CD14-positive monocyte (primary cell): Measurements from ENCODE around the gene PHACTR3. TPM values are rescaled to one million over a fixed set of nuclear protein-coding genes. Genes with fewer than 3 reads are reported as not detected.

Experiments
- DNase-seq, 3 donors: peaks; one replicate each; pipeline ENCODE4 v3.0.0-alpha.2; 2011 to 2022
- H2AFZ ChIP-seq: 2 replicates; pipeline ENCODE4 v1.6.0; 2012; ENCODE audit warnings: mild to moderate bottlenecking, low read depth, low read length, inconsistent platforms; ENCODE audit not compliant: insufficient read depth, poor library complexity, severe bottlenecking
- H3K27ac ChIP-seq, 2 donors: 1 replicate in 1 of 2; 2 replicates in 1 of 2; pipeline ENCODE4 v1.5.1; 2012 to 2013; ENCODE audit warnings: low read length in 2 of 2, control low read depth in 1 of 2, inconsistent platforms in 1 of 2, low read depth in 1 of 2, mild to moderate bottlenecking in 1 of 2
- H3K27me3 ChIP-seq, 2 donors: one replicate each; pipeline versions ENCODE4 v1.6.0 to v1.6.1; 2011 to 2013; ENCODE audit warnings: low read length in 2 of 2; ENCODE audit not compliant: control insufficient read depth in 2 of 2, insufficient read depth in 2 of 2
- H3K36me3 ChIP-seq, 2 donors: replicated peaks in 1 of 2; 1 replicate in 1 of 2; 2 replicates in 1 of 2; pipeline versions ENCODE4 v1.5.1 to v1.6.1; 2012 to 2013; ENCODE audit warnings: low read length in 2 of 2, control low read depth in 1 of 2, inconsistent platforms in 1 of 2, mild to moderate bottlenecking in 1 of 2; ENCODE audit not compliant: insufficient read depth in 2 of 2, control insufficient read depth in 1 of 2
- H3K4me1 ChIP-seq, 2 donors: 1 replicate in 1 of 2; 2 replicates in 1 of 2; pipeline versions ENCODE4 v1.5.1 to v1.6.1; 2012 to 2013; ENCODE audit warnings: low read length in 2 of 2, control low read depth in 1 of 2, inconsistent platforms in 1 of 2, mild to moderate bottlenecking in 1 of 2, moderate library complexity in 1 of 2; ENCODE audit not compliant: insufficient read depth in 2 of 2, control insufficient read depth in 1 of 2
- H3K4me2 ChIP-seq: replicated peaks from 2 replicates; pipeline ENCODE3; 2012; ENCODE audit warnings: low read length, moderate library complexity, mild to moderate bottlenecking; ENCODE audit not compliant: poor library complexity, severe bottlenecking; ENCODE audit errors: extremely low read depth
- H3K4me3 ChIP-seq, 3 experiments: fragments of 200-600 bp in 1 of 3; sonication (generic) in 1 of 3; replicated peaks in 1 of 3; 1 replicate in 2 of 3; 2 replicates in 1 of 3; pipeline ENCODE4 v1.5.1; 2011 to 2013; ENCODE audit warnings: low read length in 3 of 3, mild to moderate bottlenecking in 3 of 3, control low read depth in 2 of 3, low read depth in 2 of 3, inconsistent platforms in 1 of 3, moderate library complexity in 1 of 3
- H3K79me2 ChIP-seq: 2 replicates; pipeline ENCODE4 v1.6.0; 2012; ENCODE audit warnings: mild to moderate bottlenecking, control low read depth, inconsistent platforms, low read length, moderate library complexity; ENCODE audit not compliant: insufficient read depth
- H3K9ac ChIP-seq: 2 replicates; pipeline ENCODE4 v1.6.0; 2017; ENCODE audit warnings: low read length, mild to moderate bottlenecking; ENCODE audit not compliant: insufficient read depth, poor library complexity, severe bottlenecking
- H3K9me3 ChIP-seq, 2 donors: replicated peaks in 1 of 2; 1 replicate in 1 of 2; 2 replicates in 1 of 2; pipeline versions ENCODE4 v1.5.1 to v1.6.1; 2012 to 2013; ENCODE audit warnings: low read length in 2 of 2, control low read depth in 1 of 2; ENCODE audit not compliant: control insufficient read depth in 1 of 2, insufficient read depth in 1 of 2
- H4K20me1 ChIP-seq: 2 replicates; pipeline ENCODE4 v1.6.0; 2012; ENCODE audit warnings: mild to moderate bottlenecking, low read length, control low read depth, moderate library complexity; ENCODE audit not compliant: insufficient read depth
- H3K27ac Mint-ChIP-seq, 7 donors: one replicate each; pipeline ENCODE4 v1.8.0; 2020; ENCODE audit warnings: mild to moderate bottlenecking in 7 of 7, mixed read lengths in 7 of 7, moderate library complexity in 6 of 7, inconsistent platforms in 2 of 7
- H3K27me3 Mint-ChIP-seq, 3 donors: one replicate each; pipeline ENCODE4 v1.8.0; 2021 to 2022; ENCODE audit warnings: low read depth in 3 of 3, mild to moderate bottlenecking in 3 of 3, mixed read lengths in 3 of 3, moderate library complexity in 3 of 3, inconsistent platforms in 1 of 3
- H3K36me3 Mint-ChIP-seq, 2 donors: one replicate each; pipeline ENCODE4 v1.8.0; 2020; ENCODE audit warnings: mixed read lengths in 2 of 2, inconsistent platforms in 1 of 2, mild to moderate bottlenecking in 1 of 2
- H3K4me1 Mint-ChIP-seq: one replicate; pipeline ENCODE4 v1.8.0; 2020; ENCODE audit warnings: mild to moderate bottlenecking, mixed read lengths
- H3K4me3 Mint-ChIP-seq, 2 donors: one replicate each; pipeline ENCODE4 v1.8.0; 2020; ENCODE audit warnings: mild to moderate bottlenecking in 2 of 2, mixed read lengths in 2 of 2, moderate library complexity in 1 of 2
- H3K9me3 Mint-ChIP-seq, 7 donors: one replicate each; pipeline ENCODE4 v1.8.0; 2020 to 2022; ENCODE audit warnings: mixed read lengths in 7 of 7, mild to moderate bottlenecking in 6 of 7, moderate library complexity in 6 of 7, inconsistent platforms in 2 of 7
- WGBS: methylation state at CpG from one replicate; pipeline ENCODE4 v1.1.5; 2013; ENCODE audit warnings: missing lambda C conversion rate; ENCODE audit not compliant: insufficient coverage; 5-methylcytosine and 5-hydroxymethylcytosine counted together
- intact Hi-C, 2 donors: fragments of 100-400 bp; cut with micrococcal nuclease; formaldehyde crosslinking; loops; one replicate each; pipeline versions ENCODE4 v1.15.0 to v1.15.1; 2023
- polyA plus RNA-seq, 3 donors: library from polyadenylated mRNA; depleted of rRNA in 1 of 3; unstranded in 2 of 3; stranded (reverse) in 1 of 3; fragments of 300-500 nt in 2 of 3; fragments of >200 nt in 1 of 3; fragmentation: Illumina TruSeq in 2 of 3; gene quantifications; 1 replicate in 2 of 3; 2 replicates in 1 of 3; pipeline ENCODE4 v1.2.3, GENCODE V29; 2012 to 2021
- TF ChIP-seq, protein P1 (sequence below): fragments of 200-600 bp; IDR thresholded peaks from one replicate; pipeline ENCODE4 v1.8.0; 2022; ENCODE audit warnings: antibody characterized with exemption, mild to moderate bottlenecking

The PHACTR3 gene
- polyA plus RNA-seq, 3 donors = 0.11 to 0.17 TPM; not detected in 1

DNA sequence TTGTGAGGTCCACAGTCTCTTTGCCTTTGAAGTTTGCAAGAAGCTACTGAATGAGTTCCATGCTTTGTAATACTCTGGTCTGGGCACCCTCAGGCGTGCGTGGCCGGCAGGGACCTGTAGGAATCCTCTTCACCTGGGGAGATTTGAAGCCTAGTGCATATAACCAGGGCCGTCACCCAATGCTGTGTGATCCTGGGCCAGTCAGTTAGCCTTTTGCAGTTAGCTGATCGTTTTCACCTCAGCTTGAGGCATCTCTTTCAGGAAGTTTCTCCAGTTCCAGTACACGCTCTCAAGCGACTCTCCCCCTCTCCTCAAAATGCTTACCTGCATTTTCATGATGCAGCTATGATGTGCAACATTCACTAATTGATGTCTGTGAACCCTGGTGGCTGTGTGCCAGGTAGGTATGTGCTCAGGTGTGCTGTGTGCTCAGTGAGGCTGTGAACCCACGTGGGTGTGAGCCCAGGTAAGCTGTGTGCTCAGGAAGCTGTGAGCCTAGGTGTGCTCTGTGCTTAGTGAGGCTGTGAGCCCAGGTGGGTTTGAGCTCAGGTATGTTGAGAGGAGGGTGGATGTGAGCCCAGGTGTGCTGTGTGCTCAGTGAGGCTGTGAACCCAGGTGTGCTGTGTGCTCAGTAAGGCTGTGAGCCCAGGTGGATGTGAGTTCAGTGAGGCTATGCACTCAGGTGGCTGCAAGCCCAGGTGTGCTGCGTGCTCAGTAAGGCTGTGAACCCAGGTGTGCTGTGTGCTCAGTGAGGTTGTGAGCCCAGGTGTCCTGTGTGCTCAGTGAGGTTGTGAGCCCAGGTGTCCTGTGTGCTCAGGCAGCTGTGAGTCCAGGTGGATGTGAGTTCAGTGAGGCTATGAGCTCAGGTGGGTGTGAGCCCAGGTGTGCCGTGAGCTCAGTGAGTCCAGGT, 120.4 kb downstream of the PHACTR3 start:
- Mint-ChIP-seq H3K36me3 (peaks cover 28 to 36% of the 10 kb centered on the region in 2 donors), H3K9me3 (peaks cover 0 to 25% (median 7%) of the 10 kb centered on the region in 7 donors), H3K4me3 (peak overlapping the region in 1 of 2 donors; percentile 83), H3K27me3 (peaks cover 84 to 93% (median 87%) of the 10 kb centered on the region in 3 donors), H3K27ac (peak overlapping the region in 4 of 7 donors; percentile 10 to 84 (median 28)), H3K4me1 (peaks cover 65% of the 10 kb centered on the region)
- no peak overlapping the region for H2AFZ ChIP-seq
- H3K27me3 ChIP-seq = peaks cover 53 to 80% of the 10 kb centered on the region in 2 donors
- H3K9ac ChIP-seq = no peak overlapping the region
- H3K36me3 ChIP-seq = no peaks in the 10 kb centered on the region
- H3K9me3 ChIP-seq = peaks cover 0 to 14% of the 10 kb centered on the region in 2 donors
- DNase-seq = no peak
- H3K4me3 ChIP-seq = no peak overlapping the region
- H3K79me2 ChIP-seq = no peaks in the 10 kb centered on the region
- H3K27ac ChIP-seq = no peak overlapping the region
- H3K4me1 ChIP-seq = peaks cover 52 to 54% of the 10 kb centered on the region in 2 donors
- 54% methylated on average over 10 of the region's 10 CpGs for WGBS
- TF ChIP-seq, protein P1, sequence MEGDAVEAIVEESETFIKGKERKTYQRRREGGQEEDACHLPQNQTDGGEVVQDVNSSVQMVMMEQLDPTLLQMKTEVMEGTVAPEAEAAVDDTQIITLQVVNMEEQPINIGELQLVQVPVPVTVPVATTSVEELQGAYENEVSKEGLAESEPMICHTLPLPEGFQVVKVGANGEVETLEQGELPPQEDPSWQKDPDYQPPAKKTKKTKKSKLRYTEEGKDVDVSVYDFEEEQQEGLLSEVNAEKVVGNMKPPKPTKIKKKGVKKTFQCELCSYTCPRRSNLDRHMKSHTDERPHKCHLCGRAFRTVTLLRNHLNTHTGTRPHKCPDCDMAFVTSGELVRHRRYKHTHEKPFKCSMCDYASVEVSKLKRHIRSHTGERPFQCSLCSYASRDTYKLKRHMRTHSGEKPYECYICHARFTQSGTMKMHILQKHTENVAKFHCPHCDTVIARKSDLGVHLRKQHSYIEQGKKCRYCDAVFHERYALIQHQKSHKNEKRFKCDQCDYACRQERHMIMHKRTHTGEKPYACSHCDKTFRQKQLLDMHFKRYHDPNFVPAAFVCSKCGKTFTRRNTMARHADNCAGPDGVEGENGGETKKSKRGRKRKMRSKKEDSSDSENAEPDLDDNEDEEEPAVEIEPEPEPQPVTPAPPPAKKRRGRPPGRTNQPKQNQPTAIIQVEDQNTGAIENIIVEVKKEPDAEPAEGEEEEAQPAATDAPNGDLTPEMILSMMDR = no peak
- peaks cover 13% of the 10 kb centered on the region for H4K20me1 ChIP-seq
- H3K4me2 ChIP-seq = no peak overlapping the region
- intact Hi-C loops = loop anchor here in 1 of 2 donors (10.0 kb wide), 1 partner anchor 390 kb away; no protein-coding TSS in a partner anchor

DNA sequence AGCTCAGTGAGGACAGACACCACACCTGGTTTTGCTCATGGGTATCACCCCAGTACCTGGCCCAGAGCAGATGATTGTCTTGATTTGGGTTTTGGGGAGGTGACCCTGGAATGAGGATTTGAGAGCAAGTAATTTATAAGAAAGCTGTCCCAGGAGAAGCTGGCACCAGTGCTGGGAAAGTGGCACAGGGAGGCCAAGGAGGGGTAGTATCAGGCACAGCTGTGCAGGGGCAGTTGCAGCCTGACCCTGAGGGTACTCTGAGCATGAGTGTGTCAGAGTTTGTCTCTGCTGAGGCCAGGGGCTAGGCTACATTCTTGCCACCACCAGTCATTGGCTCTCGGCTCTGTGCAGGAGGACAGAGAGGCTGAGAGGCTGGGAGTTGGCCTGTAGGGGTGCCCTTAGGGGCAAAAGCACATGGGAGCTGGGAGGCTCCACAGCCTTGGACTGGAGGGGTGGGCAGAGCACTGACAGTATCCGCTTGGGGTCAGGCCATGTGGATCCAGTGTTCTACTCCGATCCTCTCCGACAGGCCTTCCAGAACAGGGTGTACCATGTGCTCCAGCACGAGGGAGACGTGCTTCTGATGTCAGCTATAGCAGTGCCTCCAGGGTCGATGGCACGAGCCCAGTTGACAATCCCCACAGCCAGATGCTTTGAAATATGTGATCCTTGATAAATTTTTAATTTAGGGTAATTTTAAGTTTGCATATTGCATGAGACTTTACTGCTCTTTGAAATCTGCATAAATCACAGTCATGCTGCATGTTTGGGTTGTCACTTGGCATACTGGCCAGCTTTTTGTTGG, 121.3 kb downstream of the PHACTR3 start:
- Histone ChIP-seq H4K20me1 (peaks cover 13% of the 10 kb centered on the region), H3K4me3 (no peak overlapping the region), H3K4me1 (peaks cover 49 to 50% of the 10 kb centered on the region in 2 donors), H3K4me2 (no peak overlapping the region), H3K9ac (no peak overlapping the region), H3K36me3 (no peaks in the 10 kb centered on the region), H2AFZ (no peak overlapping the region), H3K79me2 (no peaks in the 10 kb centered on the region), H3K27ac (no peak overlapping the region), H3K9me3 (peaks cover 0 to 14% of the 10 kb centered on the region in 2 donors), H3K27me3 (peaks cover 56 to 81% of the 10 kb centered on the region in 2 donors)
- WGBS = 93% methylated on average over 6 of the region's 8 CpGs
- peak overlapping the region in 1 of 2 donors; percentile 83 for H3K4me3 Mint-ChIP-seq
- peaks cover 84 to 93% (median 86%) of the 10 kb centered on the region in 3 donors for H3K27me3 Mint-ChIP-seq
- H3K4me1 Mint-ChIP-seq = peaks cover 63% of the 10 kb centered on the region
- intact Hi-C loops = loop anchor here in 1 of 2 donors (10.0 kb wide), 1 partner anchor 389 kb away; no protein-coding TSS in a partner anchor
- H3K36me3 Mint-ChIP-seq = peaks cover 30 to 41% of the 10 kb centered on the region in 2 donors
- no peak for DNase-seq
- TF ChIP-seq, protein P1 = no peak
- H3K9me3 Mint-ChIP-seq = peaks cover 0 to 29% (median 14%) of the 10 kb centered on the region in 7 donors
- peak overlapping the region in 2 of 7 donors; percentile 24 to 44 for H3K27ac Mint-ChIP-seq
